HT-29 (cell line): ENCODE measurements around the gene ORMDL2. TPM values are rescaled to one million over a fixed set of nuclear protein-coding genes. Genes with fewer than 3 reads are reported as not detected.

Experiments
- DNase-seq: peaks from one replicate; pipeline ENCODE4 v3.0.0-alpha.2; 2015; ENCODE audit warnings: low spot score
- total RNA-seq: library from RNA; depleted of rRNA; stranded (reverse); fragments of >200 nt; shearing (Covaris generic); gene quantifications from 2 replicates; pipeline ENCODE4 v1.2.3, GENCODE V29; 2014; rRNA removed

Gene ORMDL2
- 35.1 and 46.6 TPM in 2 replicates for total RNA-seq

GRCh38 chr12:55817345-55818139, at the start of gene ORMDL2, which contains the start of gene SARNP:
Gene ORMDL2, plus strand, starts transcription at chr12:55818041. Its CDS starts 959 bp downstream, at chr12:55819000.
Gene SARNP, minus strand, starts transcription at chr12:55817724. Its CDS starts 23 bp downstream, at chr12:55817701.
- peak; percentile 99 for DNase-seq

GRCh38 chr12:55771736-55772135, 46.1 kb upstream of the ORMDL2 start:
- DNase-seq = no peak

- DNase-seq = no peak
Observed at GRCh38 chr12:55777856-55778255, 40.0 kb upstream of the ORMDL2 start.

GRCh38 chr12:55780685-55781084, 37.2 kb upstream of the ORMDL2 start:
- DNase-seq = no peak

GRCh38 chr12:55788546-55788945, 29.3 kb upstream of the ORMDL2 start:
- DNase-seq = no peak

- no peak for DNase-seq
Observed at GRCh38 chr12:55789171-55789570, 28.7 kb upstream of the ORMDL2 start.

- DNase-seq = no peak
Observed at GRCh38 chr12:55789893-55790292, 27.9 kb upstream of the ORMDL2 start.

- no peak for DNase-seq
Observed at GRCh38 chr12:55795950-55796349, 21.9 kb upstream of the ORMDL2 start.

GRCh38 chr12:55797068-55797467, 20.8 kb upstream of the ORMDL2 start:
- DNase-seq = peak; percentile 45

GRCh38 chr12:55797550-55797949, 20.3 kb upstream of the ORMDL2 start:
- DNase-seq = no peak

GRCh38 chr12:55806982-55807381, 10.9 kb upstream of the ORMDL2 start:
- no peak for DNase-seq

- no peak for DNase-seq
Observed at GRCh38 chr12:55809274-55809673, 8.6 kb upstream of the ORMDL2 start.

- DNase-seq = no peak
Observed at GRCh38 chr12:55812088-55812487, 5.8 kb upstream of the ORMDL2 start.

- no peak for DNase-seq
Observed at GRCh38 chr12:55814257-55814656, 3.6 kb upstream of the ORMDL2 start.

- no peak for DNase-seq
Observed at GRCh38 chr12:55815473-55815872, 2.4 kb upstream of the ORMDL2 start.

GRCh38 chr12:55816881-55817344, 928 bp upstream of the ORMDL2 start:
- no peak for DNase-seq

GRCh38 chr12:55818140-55818728, 393 bp downstream of the ORMDL2 start:
- DNase-seq = no peak

- DNase-seq = no peak
Observed at GRCh38 chr12:55818886-55819285, 1.0 kb downstream of the ORMDL2 start.

GRCh38 chr12:55820679-55821078, 2.8 kb downstream of the ORMDL2 start:
- DNase-seq = no peak

- peak; percentile 50 for DNase-seq
Observed at GRCh38 chr12:55822228-55822627, 4.4 kb downstream of the ORMDL2 start.

- no peak for DNase-seq
Observed at GRCh38 chr12:55823419-55823818, 5.6 kb downstream of the ORMDL2 start.

GRCh38 chr12:55824726-55825125, 6.9 kb downstream of the ORMDL2 start:
- DNase-seq = no peak

GRCh38 chr12:55827806-55828205, 10.0 kb downstream of the ORMDL2 start:
- no peak for DNase-seq
